Testis (tissue), 2 donors: ENCODE data around the gene SERINC1.

ENCODE experiments used
- CTCF ChIP-seq, 3 experiments: fragments of 450-650 bp in 2 of 3; fragments of 200-600 bp in 1 of 3; sonication (generic) in 1 of 3; IDR thresholded peaks; one replicate each; pipeline ENCODE4 v1.5.1; 2016 to 2019; ENCODE audit warnings: antibody characterized with exemption in 3 of 3, mild to moderate bottlenecking in 2 of 3, moderate library complexity in 1 of 3
- POLR2A ChIP-seq: fragments of 450-650 bp; IDR thresholded peaks from one replicate; pipeline ENCODE4 v1.6.1; 2017; ENCODE audit warnings: antibody characterized with exemption, mild to moderate bottlenecking, moderate library complexity

- TF ChIP-seq CTCF (IDR thresholded peaks at IDR 0.05) (no peak), POLR2A (no peak)
These were observed 23.2 kb upstream of the SERINC1 start for GRCh38 chr6:122494665-122495272.
